H1 (cell line): ENCODE results near the gene CHD9NB.

Source experiments
- E2F6 ChIP-seq: IDR thresholded peaks from 2 replicates; pipeline ENCODE4 v1.6.1; 2012; ENCODE audit warnings: inconsistent platforms
- EZH2 ChIP-seq: fragments of 200-600 bp; sonication (generic); IDR thresholded peaks from 2 replicates; pipeline ENCODE4 v1.7.1; 2012; ENCODE audit warnings: low read depth, mild to moderate bottlenecking, moderate library complexity, low read length, inconsistent platforms; ENCODE audit not compliant: severe bottlenecking
- POLR2AphosphoS5 ChIP-seq: IDR thresholded peaks from 2 replicates; pipeline ENCODE4 v1.6.1; 2011; ENCODE audit warnings: low read depth, low read length
- RBBP5 ChIP-seq: IDR thresholded peaks from 2 replicates; pipeline ENCODE4 v1.7.1; 2012; ENCODE audit warnings: low read depth, mild to moderate bottlenecking, inconsistent platforms, low read length, moderate library complexity, borderline replicate concordance
- SIN3A ChIP-seq, 2 experiments: IDR thresholded peaks in 1 of 2; conservative IDR thresholded peaks in 1 of 2; 2 replicates each; pipeline ENCODE4 v1.6.1; 2011 to 2012; ENCODE audit warnings: low read length in 2 of 2, improper control_type of control experiment in 1 of 2, low read depth in 1 of 2, mild to moderate bottlenecking in 1 of 2
- SUZ12 ChIP-seq: fragments of 200-600 bp; sonication (generic); IDR thresholded peaks from 2 replicates; pipeline ENCODE4 v1.6.1; 2012; ENCODE audit warnings: mild to moderate bottlenecking, inconsistent platforms, low read length, moderate library complexity, mixed read lengths

- TF ChIP-seq SUZ12 = no peak
- no peak for TF ChIP-seq SIN3A (conservative IDR thresholded peaks at IDR 0.05 in 1 of 2, IDR thresholded peaks at IDR 0.05 in 1 of 2; ENCODE audit: low read depth in 1 of 2, low read length in 2 of 2)
- TF ChIP-seq RBBP5 = no peak
- TF ChIP-seq POLR2AphosphoS5 = no peak
- TF ChIP-seq EZH2 = no peak
- TF ChIP-seq E2F6 = no peak
Measured at GRCh38 chr16:53085369-53085843, 32.7 kb upstream of the CHD9NB start.
